WI38 (cell line): ENCODE measurements around the gene INPP5A.

Experiments
- H3K4me3 ChIP-seq: 2 replicates; pipeline ENCODE4 v1.5.1; 2011; ENCODE audit warnings: low read depth, mild to moderate bottlenecking, control low read depth, low read length
- CTCF ChIP-seq: IDR thresholded peaks from 2 replicates; pipeline ENCODE4 v1.5.1; 2012; ENCODE audit warnings: low read depth, mild to moderate bottlenecking, control low read depth, low read length

The INPP5A gene

GRCh38 chr10:132749371-132749795 lies 211.8 kb downstream of the INPP5A start:
- TF ChIP-seq CTCF, result no peak
- no peak overlapping the region for H3K4me3 ChIP-seq

GRCh38 chr10:132750936-132751335 lies 213.3 kb downstream of the INPP5A start:
- TF ChIP-seq CTCF, result no peak
- no peak overlapping the region for H3K4me3 ChIP-seq

- H3K4me3 ChIP-seq, result no peak overlapping the region
- TF ChIP-seq CTCF, result no peak
These were observed 214.8 kb downstream of the INPP5A start for GRCh38 chr10:132752378-132752777.

- TF ChIP-seq CTCF, result no peak
- no peak overlapping the region for H3K4me3 ChIP-seq
These were observed 215.4 kb downstream of the INPP5A start for GRCh38 chr10:132752961-132753360.

GRCh38 chr10:132753596-132753995 lies 216.0 kb downstream of the INPP5A start:
- H3K4me3 ChIP-seq, result no peak overlapping the region
- TF ChIP-seq CTCF, result no peak

GRCh38 chr10:132754071-132754470 lies 216.5 kb downstream of the INPP5A start:
- H3K4me3 ChIP-seq, result no peak overlapping the region
- no peak for TF ChIP-seq CTCF

GRCh38 chr10:132755166-132755711 lies 217.7 kb downstream of the INPP5A start:
- TF ChIP-seq CTCF, result no peak
- no peak overlapping the region for H3K4me3 ChIP-seq
